WTC11 (cell line): ENCODE data around the gene PDZK1IP1. TPM values are rescaled to one million over a fixed set of nuclear protein-coding genes. Genes with fewer than 3 reads are reported as not detected.
"Not testable (repeated sequence)": the region's sequence is repeated elsewhere in the genome, so short reads cannot be mapped to it uniquely, and the experiment has no call there.

Source experiments
- ATAC-seq: fragments of 200-7000 bp; cut with Tn5 transposase; 2 replicates; pipeline ENCODE4 v1.10.0; 2021; ENCODE audit warnings: mild to moderate bottlenecking, moderate library complexity
- CTCF ChIA-PET: fragments of 300-600 bp; sonication (Branson Sonifier 250); formaldehyde crosslinking; loops from one replicate; lab custom pipeline; 2021; ENCODE audit warnings: antibody characterized with exemption; lab: Charles Lee
- POLR2A ChIA-PET: fragments of 350-600 bp; sonication (Branson Sonifier 250); formaldehyde crosslinking; loops from one replicate; lab custom pipeline; 2021; ENCODE audit warnings: antibody characterized with exemption; lab: Charles Lee
- DNase-seq: peaks from one replicate; pipeline ENCODE4 v3.0.0; 2021; ENCODE audit warnings: low spot score
- H3K27ac Mint-ChIP-seq: 2 replicates; pipeline ENCODE4 v1.8.0; 2021; ENCODE audit warnings: mixed read lengths
- H3K27me3 Mint-ChIP-seq: 2 replicates; pipeline ENCODE4 v1.8.0; 2021; ENCODE audit warnings: low read depth, mild to moderate bottlenecking, moderate library complexity, mixed read lengths
- H3K36me3 Mint-ChIP-seq: 2 replicates; pipeline ENCODE4 v1.8.0; 2021; ENCODE audit warnings: mixed read lengths
- H3K4me1 Mint-ChIP-seq: 2 replicates; pipeline ENCODE4 v1.8.0; 2022; ENCODE audit warnings: mixed read lengths
- H3K4me3 Mint-ChIP-seq: 2 replicates; pipeline ENCODE4 v1.8.0; 2021; ENCODE audit warnings: mild to moderate bottlenecking, moderate library complexity, mixed read lengths
- H3K9me3 Mint-ChIP-seq: 2 replicates; pipeline ENCODE4 v1.8.0; 2021; ENCODE audit warnings: mixed read lengths
- CREB1 ChIP-seq: sonication (generic); formaldehyde crosslinking; IDR thresholded peaks from 2 replicates; pipeline ENCODE4 v1.8.0; 2023; ENCODE audit warnings: mild to moderate bottlenecking, missing genetic modification reagents
- GTF2I ChIP-seq: fragments of 250-450 bp; sonication (Bioruptor Pico); conservative IDR thresholded peaks from 2 replicates; pipeline ENCODE4 v1.4.0; 2021; ENCODE audit warnings: mild to moderate bottlenecking
- HMGA2 ChIP-seq: fragments of 250-450 bp; sonication (Bioruptor Pico); IDR thresholded peaks from 2 replicates; pipeline ENCODE4 v1.4.0; 2021; ENCODE audit warnings: mild to moderate bottlenecking, moderate library complexity
- IRF2 ChIP-seq: sonication (generic); formaldehyde crosslinking; IDR thresholded peaks from 2 replicates; pipeline ENCODE4 v1.8.0; 2022; ENCODE audit warnings: low read depth, missing genetic modification reagents, borderline replicate concordance
- ZBTB21 ChIP-seq: sonication (generic); formaldehyde crosslinking; IDR thresholded peaks from 2 replicates; pipeline ENCODE4 v1.8.1; 2023; ENCODE audit warnings: mild to moderate bottlenecking, missing genetic modification reagents, borderline replicate concordance
- ZNF416 ChIP-seq: fragments of 250-450 bp; sonication (Bioruptor Pico); IDR thresholded peaks from 2 replicates; pipeline ENCODE4 v1.9.0; 2021; ENCODE audit warnings: mild to moderate bottlenecking, inconsistent platforms
- total RNA-seq: library from RNA; stranded (reverse); gene quantifications from 3 replicates; pipeline ENCODE4 v1.2.3, GENCODE V29; 2021
- TF ChIP-seq, protein P1 (sequence below): sonication (generic); formaldehyde crosslinking; IDR thresholded peaks from 2 replicates; pipeline ENCODE4 v1.8.0; 2023; ENCODE audit warnings: missing genetic modification reagents
- TF ChIP-seq, protein P2 (sequence below): sonication (generic); formaldehyde crosslinking; IDR thresholded peaks from 2 replicates; pipeline ENCODE4 v1.8.1; 2022; ENCODE audit warnings: mild to moderate bottlenecking, missing genetic modification reagents, moderate library complexity, borderline replicate concordance

Gene PDZK1IP1
- total RNA-seq, 1 experiment from 2014 or later: not detected

DNA sequence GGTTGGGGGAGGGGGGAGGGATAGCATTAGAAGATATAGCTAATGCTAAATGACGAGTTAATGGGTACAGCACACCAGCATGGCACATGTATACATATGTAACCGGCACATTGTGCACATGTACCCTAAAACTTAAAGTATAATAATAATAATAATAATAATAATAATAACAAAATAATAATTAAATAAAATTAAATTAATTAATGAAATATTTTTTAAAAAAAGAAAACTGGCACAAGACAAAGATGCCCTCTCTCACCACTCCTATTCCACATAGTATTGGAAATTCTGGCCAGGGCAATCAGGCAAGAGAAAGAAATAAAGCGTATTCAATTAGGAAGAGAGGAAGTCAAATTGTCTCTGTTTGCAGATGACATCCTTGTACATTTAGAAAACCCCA is 31.9 kb downstream of the PDZK1IP1 start:
- H3K4me1 Mint-ChIP-seq, H3K4me3 Mint-ChIP-seq, DNase-seq, H3K36me3 Mint-ChIP-seq, POLR2A ChIA-PET, H3K27ac Mint-ChIP-seq, ATAC-seq, CTCF ChIA-PET: not testable (repeated sequence)
- peak; percentile 94 for TF ChIP-seq HMGA2 (CRISPR knock-in tag)
- peaks cover 20% of the 10 kb centered on the region for H3K27me3 Mint-ChIP-seq
- H3K9me3 Mint-ChIP-seq: peaks cover 13% of the 10 kb centered on the region

DNA sequence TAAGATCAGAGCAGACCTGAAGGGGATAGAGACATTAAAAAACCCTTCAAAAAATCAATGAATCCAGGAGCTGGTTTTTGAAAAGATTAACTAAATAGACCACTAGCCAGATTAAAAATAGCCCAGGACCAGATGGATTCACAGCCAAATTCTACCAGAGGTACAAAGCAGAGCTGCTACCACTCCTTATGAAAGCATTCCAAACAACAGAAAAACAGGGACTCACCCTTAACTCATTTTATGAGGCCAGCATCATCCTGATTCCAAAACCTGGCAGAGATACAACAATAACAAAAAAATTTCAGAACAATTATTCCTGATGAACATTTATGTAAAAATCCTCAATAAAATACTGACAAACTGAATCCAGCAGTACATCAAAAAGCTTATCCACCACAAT is 33.4 kb downstream of the PDZK1IP1 start:
- ATAC-seq, H3K4me1 Mint-ChIP-seq, POLR2A ChIA-PET, DNase-seq, CTCF ChIA-PET, H3K27ac Mint-ChIP-seq, H3K36me3 Mint-ChIP-seq, H3K4me3 Mint-ChIP-seq: not testable (repeated sequence)
- Mint-ChIP-seq H3K9me3 (peaks cover 13% of the 10 kb centered on the region), H3K27me3 (peaks cover 17% of the 10 kb centered on the region)

DNA sequence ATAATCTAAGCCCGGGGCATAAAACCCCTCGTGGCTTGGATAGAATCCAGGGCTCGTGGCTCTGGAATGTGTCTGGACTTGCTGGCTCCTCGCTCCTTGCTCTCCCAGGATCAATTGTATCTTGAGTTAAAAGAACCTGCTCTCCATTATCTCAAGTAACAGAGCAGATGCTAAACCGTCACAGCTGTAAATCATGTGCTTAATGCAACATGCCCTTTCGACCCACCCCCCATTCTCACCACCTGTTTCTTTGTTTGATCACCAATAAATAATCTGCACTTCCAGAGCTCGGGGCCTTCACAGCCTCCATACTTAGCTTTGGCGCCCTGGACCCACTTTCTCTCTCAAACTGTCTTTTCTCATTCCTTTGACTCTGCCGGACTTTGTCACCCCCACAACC is 40.7 kb downstream of the PDZK1IP1 start:
- CTCF ChIA-PET, POLR2A ChIA-PET, H3K27ac Mint-ChIP-seq, H3K27me3 Mint-ChIP-seq, ATAC-seq, DNase-seq, H3K9me3 Mint-ChIP-seq, H3K4me1 Mint-ChIP-seq, H3K36me3 Mint-ChIP-seq, H3K4me3 Mint-ChIP-seq: not testable (repeated sequence)

DNA sequence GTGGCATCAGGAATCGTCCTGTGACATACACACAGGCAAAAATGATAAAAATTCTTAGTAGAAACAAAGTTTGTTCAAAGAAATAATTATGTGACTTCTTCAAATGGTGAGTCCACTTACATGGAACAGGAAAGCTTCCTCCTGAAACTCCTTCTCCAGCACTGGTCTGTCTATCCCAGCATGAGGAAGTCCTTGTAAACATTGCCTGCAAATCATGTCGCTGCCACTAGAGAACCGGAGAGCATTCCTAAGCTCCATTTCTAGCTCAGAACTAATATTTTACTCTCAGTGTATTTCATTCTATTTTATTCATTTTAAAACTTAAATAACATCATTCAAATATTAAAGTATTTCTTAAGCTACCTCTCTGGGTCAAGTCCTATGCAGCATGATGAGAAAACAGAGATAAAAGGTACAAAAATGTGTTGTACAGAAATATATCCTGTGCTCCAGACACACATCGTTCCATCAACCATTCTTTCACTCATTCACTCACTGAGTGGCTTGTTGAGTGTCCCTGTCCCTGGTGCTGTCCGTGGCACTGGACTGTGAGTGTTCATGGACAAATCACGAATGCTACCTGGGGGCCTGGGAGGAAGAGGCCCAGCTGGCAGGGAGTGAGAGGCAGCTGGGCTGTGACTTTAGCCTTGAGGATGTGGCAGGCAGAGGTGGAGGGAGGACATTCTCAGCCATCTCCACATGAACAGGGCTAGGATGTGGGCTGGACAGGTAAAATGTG is 42.6 kb downstream of the PDZK1IP1 start:
- ATAC-seq: peak; percentile 27; the same call in 1 of the 2 replicates
- CTCF ChIA-PET: interaction anchor here (0.8 to 1.2 kb wide), 4 partner anchors 28 to 46 kb away, joined by 3 to 8 read pairs (median 4); no protein-coding TSS in a partner anchor
- H3K4me3 Mint-ChIP-seq: no peak overlapping the region
- DNase-seq: no peak
- H3K27me3 Mint-ChIP-seq: peaks cover 4% of the 10 kb centered on the region; the same call in 1 of the 2 replicates
- POLR2A ChIA-PET: no interaction called here
- H3K27ac Mint-ChIP-seq: no peak overlapping the region
- TF ChIP-seq, protein P1, sequence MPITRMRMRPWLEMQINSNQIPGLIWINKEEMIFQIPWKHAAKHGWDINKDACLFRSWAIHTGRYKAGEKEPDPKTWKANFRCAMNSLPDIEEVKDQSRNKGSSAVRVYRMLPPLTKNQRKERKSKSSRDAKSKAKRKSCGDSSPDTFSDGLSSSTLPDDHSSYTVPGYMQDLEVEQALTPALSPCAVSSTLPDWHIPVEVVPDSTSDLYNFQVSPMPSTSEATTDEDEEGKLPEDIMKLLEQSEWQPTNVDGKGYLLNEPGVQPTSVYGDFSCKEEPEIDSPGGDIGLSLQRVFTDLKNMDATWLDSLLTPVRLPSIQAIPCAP (CRISPR knock-in tag): no peak
- no peak for TF ChIP-seq ZBTB21 (CRISPR knock-in tag)
- TF ChIP-seq GTF2I (CRISPR knock-in tag): no peak
- TF ChIP-seq ZNF416: no peak
- TF ChIP-seq, protein P2, sequence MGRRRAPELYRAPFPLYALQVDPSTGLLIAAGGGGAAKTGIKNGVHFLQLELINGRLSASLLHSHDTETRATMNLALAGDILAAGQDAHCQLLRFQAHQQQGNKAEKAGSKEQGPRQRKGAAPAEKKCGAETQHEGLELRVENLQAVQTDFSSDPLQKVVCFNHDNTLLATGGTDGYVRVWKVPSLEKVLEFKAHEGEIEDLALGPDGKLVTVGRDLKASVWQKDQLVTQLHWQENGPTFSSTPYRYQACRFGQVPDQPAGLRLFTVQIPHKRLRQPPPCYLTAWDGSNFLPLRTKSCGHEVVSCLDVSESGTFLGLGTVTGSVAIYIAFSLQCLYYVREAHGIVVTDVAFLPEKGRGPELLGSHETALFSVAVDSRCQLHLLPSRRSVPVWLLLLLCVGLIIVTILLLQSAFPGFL (CRISPR knock-in tag): no peak
- no peak for TF ChIP-seq IRF2 (CRISPR knock-in tag)
- TF ChIP-seq CREB1: no peak
- no peaks in the 10 kb centered on the region for H3K9me3 Mint-ChIP-seq
- no peaks in the 10 kb centered on the region for H3K36me3 Mint-ChIP-seq
- H3K4me1 Mint-ChIP-seq: peaks cover 3% of the 10 kb centered on the region; the same call in 1 of the 2 replicates

DNA sequence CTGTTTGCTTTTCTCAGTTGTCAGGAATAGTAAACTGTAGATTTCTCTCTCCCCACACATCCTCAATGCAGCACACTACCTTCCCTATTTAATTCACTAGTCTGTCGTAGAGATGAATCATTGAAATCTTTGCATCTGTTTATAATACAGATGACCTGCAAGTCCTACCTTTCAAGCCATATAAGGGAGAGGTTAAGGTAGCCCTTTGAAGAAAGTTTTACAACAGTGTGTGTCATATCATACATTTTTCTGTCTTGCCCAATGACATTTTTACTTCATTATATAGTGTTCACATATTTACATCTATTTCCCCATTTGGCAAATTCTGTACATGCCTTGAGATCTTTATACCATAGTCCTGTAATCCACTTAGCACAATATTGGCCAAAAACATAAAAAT is 43.3 kb downstream of the PDZK1IP1 start:
- POLR2A ChIA-PET, H3K27ac Mint-ChIP-seq, H3K27me3 Mint-ChIP-seq, H3K36me3 Mint-ChIP-seq, DNase-seq, H3K4me3 Mint-ChIP-seq, H3K4me1 Mint-ChIP-seq, ATAC-seq, H3K9me3 Mint-ChIP-seq: not testable (repeated sequence)
- CTCF ChIA-PET: interaction anchor here (0.8 to 1.2 kb wide), 3 partner anchors 29 to 47 kb away, joined by 3 to 8 read pairs (median 3); no protein-coding TSS in a partner anchor

DNA sequence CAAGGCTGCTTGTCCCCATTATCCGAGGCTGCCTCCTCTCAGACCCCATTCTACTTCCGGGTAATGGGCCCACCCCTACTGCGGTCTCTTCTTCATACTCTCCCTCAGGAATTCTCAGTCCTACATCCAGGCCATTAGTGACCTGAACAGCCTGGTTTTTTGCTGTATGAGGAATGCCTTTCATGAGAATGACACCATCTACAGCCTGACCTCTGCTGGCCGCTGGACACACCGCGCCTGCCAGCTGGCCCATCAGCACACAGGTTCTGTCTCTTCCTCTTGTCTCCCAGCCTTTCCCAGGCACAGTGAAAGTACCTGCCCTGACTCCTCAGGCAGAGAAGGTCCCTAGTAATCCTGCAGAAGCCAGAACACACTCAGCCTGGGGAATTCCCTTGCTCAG is 46.2 kb downstream of the PDZK1IP1 start:
- CTCF ChIA-PET, H3K9me3 Mint-ChIP-seq, H3K27ac Mint-ChIP-seq, H3K36me3 Mint-ChIP-seq, POLR2A ChIA-PET, H3K4me3 Mint-ChIP-seq, H3K4me1 Mint-ChIP-seq: not testable (repeated sequence)
- DNase-seq: peak; percentile 51
- H3K27me3 Mint-ChIP-seq: peaks cover 14% of the 10 kb centered on the region
- ATAC-seq: peak; percentile 91

DNA sequence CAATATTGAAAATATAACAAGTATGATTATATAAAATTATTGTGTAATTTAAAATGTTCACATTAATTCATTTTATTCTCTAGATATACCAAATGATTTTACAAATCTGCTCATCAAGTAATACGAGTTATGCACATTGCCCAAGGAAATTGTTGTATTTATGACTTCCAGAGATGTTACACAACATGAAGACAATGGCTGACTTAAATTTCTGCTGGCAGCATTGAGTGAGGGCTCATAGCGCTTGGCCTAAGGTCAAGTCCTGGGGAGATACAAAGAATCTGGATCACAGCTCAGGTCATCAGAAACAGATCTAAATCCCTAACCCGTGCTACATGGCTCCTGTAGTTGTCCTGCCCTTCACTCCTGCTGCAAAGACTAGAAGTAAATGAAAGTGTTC is 49.5 kb downstream of the PDZK1IP1 start:
- H3K9me3 Mint-ChIP-seq, H3K27ac Mint-ChIP-seq, H3K4me1 Mint-ChIP-seq, ATAC-seq, POLR2A ChIA-PET, H3K4me3 Mint-ChIP-seq, H3K36me3 Mint-ChIP-seq, DNase-seq, CTCF ChIA-PET: not testable (repeated sequence)
- peaks cover 41% of the 10 kb centered on the region for H3K27me3 Mint-ChIP-seq
